Measurements from ENCODE around the gene FAM222B. TPM values are rescaled to one million over a fixed set of nuclear protein-coding genes. Genes with fewer than 3 reads are reported as not detected.

Gene FAM222B
- polyA plus RNA-seq, 1 donor from 2014 or later = 6.4 TPM

DNA sequence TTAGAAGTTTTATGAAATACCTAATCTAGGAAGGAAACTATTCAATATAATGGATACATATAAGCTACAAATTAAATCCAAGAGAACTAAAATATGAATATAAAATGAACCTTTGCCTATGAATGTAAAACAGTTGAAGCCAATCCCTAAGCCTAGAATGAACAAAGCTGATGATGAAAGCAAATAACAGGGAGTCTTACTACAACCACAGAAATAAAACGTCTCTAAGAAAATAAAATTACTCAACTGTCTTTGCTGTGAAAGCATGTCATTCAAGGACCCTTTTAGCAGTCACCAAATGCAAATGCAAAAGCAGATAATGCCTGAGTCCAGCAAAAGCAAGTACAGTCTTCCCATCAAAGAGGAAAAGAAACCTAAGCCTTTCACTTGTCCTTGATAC is 23.0 kb downstream of the FAM222B start:
- Histone ChIP-seq H3K4me3 (ENCODE audit: low read length) (no peak overlapping the region), H3K27me3 (ENCODE audit: insufficient read depth, low read depth, low read length) (no peaks in the 10 kb centered on the region), H2AFZ (ENCODE audit: low read depth, low read length) (no peak overlapping the region), H3K9me2 (ENCODE audit: insufficient read depth, low read length) (no peaks in the 10 kb centered on the region), H3K9ac (ENCODE audit: low read length) (no peak overlapping the region), H3K36me3 (ENCODE audit: insufficient read depth, low read length) (no peaks in the 10 kb centered on the region), H4K20me1 (ENCODE audit: insufficient read depth) (no peaks in the 10 kb centered on the region), H3F3A (ENCODE audit: insufficient read depth, low read length, poor library complexity, severe bottlenecking) (peaks cover 3% of the 10 kb centered on the region), H3K9me3 (ENCODE audit: low read length) (no peaks in the 10 kb centered on the region), H3K27ac (ENCODE audit: low read length) (peak overlapping the region; percentile 50), H3K79me2 (replicated peaks; ENCODE audit: insufficient read depth, low read length) (peaks cover 27% of the 10 kb centered on the region), H3K4me2 (ENCODE audit: low read length) (peak overlapping the region; percentile 14)
- no peak for TF ChIP-seq TAF1 (IDR thresholded peaks at IDR 0.05; ENCODE audit: low read depth)
- TF ChIP-seq EP300 (conservative IDR thresholded peaks at IDR 0.05; ENCODE audit: poor library complexity, severe bottlenecking) = peak; percentile 10

GRCh38 chr17:28818819-28819221 is 23.8 kb downstream of the FAM222B start:
- TF ChIP-seq POLR2AphosphoS5 (IDR thresholded peaks at IDR 0.05) = no peak
- TF ChIP-seq, protein P1, sequence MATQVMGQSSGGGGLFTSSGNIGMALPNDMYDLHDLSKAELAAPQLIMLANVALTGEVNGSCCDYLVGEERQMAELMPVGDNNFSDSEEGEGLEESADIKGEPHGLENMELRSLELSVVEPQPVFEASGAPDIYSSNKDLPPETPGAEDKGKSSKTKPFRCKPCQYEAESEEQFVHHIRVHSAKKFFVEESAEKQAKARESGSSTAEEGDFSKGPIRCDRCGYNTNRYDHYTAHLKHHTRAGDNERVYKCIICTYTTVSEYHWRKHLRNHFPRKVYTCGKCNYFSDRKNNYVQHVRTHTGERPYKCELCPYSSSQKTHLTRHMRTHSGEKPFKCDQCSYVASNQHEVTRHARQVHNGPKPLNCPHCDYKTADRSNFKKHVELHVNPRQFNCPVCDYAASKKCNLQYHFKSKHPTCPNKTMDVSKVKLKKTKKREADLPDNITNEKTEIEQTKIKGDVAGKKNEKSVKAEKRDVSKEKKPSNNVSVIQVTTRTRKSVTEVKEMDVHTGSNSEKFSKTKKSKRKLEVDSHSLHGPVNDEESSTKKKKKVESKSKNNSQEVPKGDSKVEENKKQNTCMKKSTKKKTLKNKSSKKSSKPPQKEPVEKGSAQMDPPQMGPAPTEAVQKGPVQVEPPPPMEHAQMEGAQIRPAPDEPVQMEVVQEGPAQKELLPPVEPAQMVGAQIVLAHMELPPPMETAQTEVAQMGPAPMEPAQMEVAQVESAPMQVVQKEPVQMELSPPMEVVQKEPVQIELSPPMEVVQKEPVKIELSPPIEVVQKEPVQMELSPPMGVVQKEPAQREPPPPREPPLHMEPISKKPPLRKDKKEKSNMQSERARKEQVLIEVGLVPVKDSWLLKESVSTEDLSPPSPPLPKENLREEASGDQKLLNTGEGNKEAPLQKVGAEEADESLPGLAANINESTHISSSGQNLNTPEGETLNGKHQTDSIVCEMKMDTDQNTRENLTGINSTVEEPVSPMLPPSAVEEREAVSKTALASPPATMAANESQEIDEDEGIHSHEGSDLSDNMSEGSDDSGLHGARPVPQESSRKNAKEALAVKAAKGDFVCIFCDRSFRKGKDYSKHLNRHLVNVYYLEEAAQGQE (IDR thresholded peaks at IDR 0.05; ENCODE audit: borderline replicate concordance) = no peak
- TF ChIP-seq SMC3 (conservative IDR thresholded peaks at IDR 0.05; ENCODE audit: poor library complexity) = no peak
- TF ChIP-seq EP300 (conservative IDR thresholded peaks at IDR 0.05; ENCODE audit: poor library complexity, severe bottlenecking) = no peak
- TF ChIP-seq CTCF (IDR thresholded peaks at IDR 0.05; ENCODE audit: poor library complexity, severe bottlenecking) = no peak
- TF ChIP-seq RAD21 (conservative IDR thresholded peaks at IDR 0.05) = no peak
- no peak for TF ChIP-seq EZH2 (IDR thresholded peaks at IDR 0.05; ENCODE audit: borderline replicate concordance, insufficient read depth, low read length, poor library complexity, severe bottlenecking)
- no peak for TF ChIP-seq TAF1 (IDR thresholded peaks at IDR 0.05; ENCODE audit: low read depth)
- TF ChIP-seq MXI1 (conservative IDR thresholded peaks at IDR 0.05; ENCODE audit: poor library complexity, severe bottlenecking) = no peak
- Histone ChIP-seq H4K20me1 (ENCODE audit: insufficient read depth) (no peaks in the 10 kb centered on the region), H3K9me3 (ENCODE audit: low read length) (no peaks in the 10 kb centered on the region), H2AFZ (ENCODE audit: low read depth, low read length) (no peak overlapping the region), H3K9ac (ENCODE audit: low read length) (no peak overlapping the region), H3K79me2 (replicated peaks; ENCODE audit: insufficient read depth, low read length) (peaks cover 31% of the 10 kb centered on the region), H3K36me3 (ENCODE audit: insufficient read depth, low read length) (no peaks in the 10 kb centered on the region), H3F3A (ENCODE audit: insufficient read depth, low read length, poor library complexity, severe bottlenecking) (peaks cover 3% of the 10 kb centered on the region), H3K27me3 (ENCODE audit: insufficient read depth, low read depth, low read length) (no peaks in the 10 kb centered on the region), H3K4me3 (ENCODE audit: low read length) (no peak overlapping the region), H3K9me2 (ENCODE audit: insufficient read depth, low read length) (no peaks in the 10 kb centered on the region), H3K4me2 (ENCODE audit: low read length) (no peak overlapping the region), H3K27ac (ENCODE audit: low read length) (peak overlapping the region; percentile 50)

DNA sequence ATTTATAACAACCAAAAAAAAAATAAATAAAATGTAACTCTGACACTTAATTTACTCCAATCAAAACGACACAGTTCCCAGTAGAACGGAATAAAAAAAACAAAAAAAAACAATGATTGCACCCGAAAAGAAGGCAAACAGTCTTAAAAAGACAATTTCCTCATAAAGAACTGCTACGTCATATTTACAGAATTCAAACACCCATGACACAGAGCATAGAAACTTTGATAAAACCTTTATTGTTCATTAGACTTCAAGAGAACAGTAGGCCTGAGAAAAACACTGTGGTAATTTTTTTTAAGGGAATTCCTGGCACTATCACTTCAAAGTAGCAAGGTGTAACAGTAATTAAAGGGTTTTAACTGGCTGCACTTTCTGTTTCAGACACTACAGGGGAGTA is 26.1 kb downstream of the FAM222B start:
- no peak overlapping the region for H3K4me2 ChIP-seq (ENCODE audit: low read length)
- H3K4me3 ChIP-seq (ENCODE audit: low read length) = no peak overlapping the region
- H3F3A ChIP-seq (ENCODE audit: insufficient read depth, low read length, poor library complexity, severe bottlenecking) = peaks cover 3% of the 10 kb centered on the region
- H3K9ac ChIP-seq (ENCODE audit: low read length) = no peak overlapping the region
- no peaks in the 10 kb centered on the region for H3K9me3 ChIP-seq (ENCODE audit: low read length)
- H3K9me2 ChIP-seq (ENCODE audit: insufficient read depth, low read length) = no peaks in the 10 kb centered on the region
- H2AFZ ChIP-seq (ENCODE audit: low read depth, low read length) = no peak overlapping the region
- no peaks in the 10 kb centered on the region for H4K20me1 ChIP-seq (ENCODE audit: insufficient read depth)
- H3K27ac ChIP-seq (ENCODE audit: low read length) = no peak overlapping the region
- no peak for TF ChIP-seq CTCF (IDR thresholded peaks at IDR 0.05; ENCODE audit: poor library complexity, severe bottlenecking)
- no peak for TF ChIP-seq EP300 (conservative IDR thresholded peaks at IDR 0.05; ENCODE audit: poor library complexity, severe bottlenecking)
- TF ChIP-seq RAD21 (conservative IDR thresholded peaks at IDR 0.05) = no peak
- no peak for TF ChIP-seq SMC3 (conservative IDR thresholded peaks at IDR 0.05; ENCODE audit: poor library complexity)
- H3K79me2 ChIP-seq (replicated peaks; ENCODE audit: insufficient read depth, low read length) = peaks cover 32% of the 10 kb centered on the region
- H3K27me3 ChIP-seq (ENCODE audit: insufficient read depth, low read depth, low read length) = no peaks in the 10 kb centered on the region
- H3K36me3 ChIP-seq (ENCODE audit: insufficient read depth, low read length) = no peaks in the 10 kb centered on the region
